ENCODE measurements around the gene PCARE. TPM values are rescaled to one million over a fixed set of nuclear protein-coding genes. Genes with fewer than 3 reads are reported as not detected.

PCARE gene
- polyA plus RNA-seq, 1 donor from 2014 or later = not detected

DNA sequence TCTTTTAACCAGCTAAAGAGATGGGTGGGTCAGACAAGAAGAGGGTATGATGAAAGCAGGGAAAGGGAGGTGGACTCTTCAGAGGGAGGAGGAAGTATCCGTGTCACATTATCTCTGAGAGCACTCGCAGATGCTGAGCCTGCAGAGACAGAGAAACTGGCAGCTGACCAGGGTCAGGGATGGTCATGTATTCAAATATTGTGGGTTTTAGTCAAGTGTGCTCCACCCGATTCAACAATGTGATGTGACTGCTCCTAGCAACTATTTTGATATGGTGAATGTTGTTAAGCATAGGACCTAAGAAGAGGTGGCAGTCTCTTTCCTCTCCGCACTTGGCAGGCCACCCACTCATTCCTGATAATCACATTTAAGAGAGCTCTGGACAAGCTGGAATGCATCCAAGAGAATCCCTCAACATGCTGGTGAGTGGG is 39.6 kb upstream of the PCARE start:
- Histone ChIP-seq H3K36me3 (ENCODE audit: insufficient read depth, low read length) (no peaks in the 10 kb centered on the region), H3K9me3 (ENCODE audit: low read length) (no peaks in the 10 kb centered on the region), H2AFZ (ENCODE audit: low read depth, low read length) (no peak overlapping the region), H3K4me3 (ENCODE audit: low read length) (no peak overlapping the region), H3K9me2 (ENCODE audit: insufficient read depth, low read length) (no peaks in the 10 kb centered on the region), H3K4me2 (ENCODE audit: low read length) (no peak overlapping the region), H4K20me1 (ENCODE audit: insufficient read depth) (no peaks in the 10 kb centered on the region), H3K9ac (ENCODE audit: low read length) (no peak overlapping the region), H3F3A (ENCODE audit: insufficient read depth, low read length, poor library complexity, severe bottlenecking) (no peaks in the 10 kb centered on the region), H3K27ac (ENCODE audit: low read length) (no peak overlapping the region), H3K27me3 (ENCODE audit: insufficient read depth, low read depth, low read length) (no peaks in the 10 kb centered on the region), H3K79me2 (replicated peaks; ENCODE audit: insufficient read depth, low read length) (no peaks in the 10 kb centered on the region)
- TF ChIP-seq MXI1 (conservative IDR thresholded peaks at IDR 0.05; ENCODE audit: poor library complexity, severe bottlenecking) = no peak
- no peak for TF ChIP-seq TAF1 (IDR thresholded peaks at IDR 0.05; ENCODE audit: low read depth)
- no peak for TF ChIP-seq SMC3 (conservative IDR thresholded peaks at IDR 0.05; ENCODE audit: poor library complexity)
- no peak for TF ChIP-seq POLR2AphosphoS5 (IDR thresholded peaks at IDR 0.05)
- no peak for TF ChIP-seq RAD21 (conservative IDR thresholded peaks at IDR 0.05)
- TF ChIP-seq, protein P1, sequence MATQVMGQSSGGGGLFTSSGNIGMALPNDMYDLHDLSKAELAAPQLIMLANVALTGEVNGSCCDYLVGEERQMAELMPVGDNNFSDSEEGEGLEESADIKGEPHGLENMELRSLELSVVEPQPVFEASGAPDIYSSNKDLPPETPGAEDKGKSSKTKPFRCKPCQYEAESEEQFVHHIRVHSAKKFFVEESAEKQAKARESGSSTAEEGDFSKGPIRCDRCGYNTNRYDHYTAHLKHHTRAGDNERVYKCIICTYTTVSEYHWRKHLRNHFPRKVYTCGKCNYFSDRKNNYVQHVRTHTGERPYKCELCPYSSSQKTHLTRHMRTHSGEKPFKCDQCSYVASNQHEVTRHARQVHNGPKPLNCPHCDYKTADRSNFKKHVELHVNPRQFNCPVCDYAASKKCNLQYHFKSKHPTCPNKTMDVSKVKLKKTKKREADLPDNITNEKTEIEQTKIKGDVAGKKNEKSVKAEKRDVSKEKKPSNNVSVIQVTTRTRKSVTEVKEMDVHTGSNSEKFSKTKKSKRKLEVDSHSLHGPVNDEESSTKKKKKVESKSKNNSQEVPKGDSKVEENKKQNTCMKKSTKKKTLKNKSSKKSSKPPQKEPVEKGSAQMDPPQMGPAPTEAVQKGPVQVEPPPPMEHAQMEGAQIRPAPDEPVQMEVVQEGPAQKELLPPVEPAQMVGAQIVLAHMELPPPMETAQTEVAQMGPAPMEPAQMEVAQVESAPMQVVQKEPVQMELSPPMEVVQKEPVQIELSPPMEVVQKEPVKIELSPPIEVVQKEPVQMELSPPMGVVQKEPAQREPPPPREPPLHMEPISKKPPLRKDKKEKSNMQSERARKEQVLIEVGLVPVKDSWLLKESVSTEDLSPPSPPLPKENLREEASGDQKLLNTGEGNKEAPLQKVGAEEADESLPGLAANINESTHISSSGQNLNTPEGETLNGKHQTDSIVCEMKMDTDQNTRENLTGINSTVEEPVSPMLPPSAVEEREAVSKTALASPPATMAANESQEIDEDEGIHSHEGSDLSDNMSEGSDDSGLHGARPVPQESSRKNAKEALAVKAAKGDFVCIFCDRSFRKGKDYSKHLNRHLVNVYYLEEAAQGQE (IDR thresholded peaks at IDR 0.05; ENCODE audit: borderline replicate concordance) = no peak
- TF ChIP-seq, protein P2, sequence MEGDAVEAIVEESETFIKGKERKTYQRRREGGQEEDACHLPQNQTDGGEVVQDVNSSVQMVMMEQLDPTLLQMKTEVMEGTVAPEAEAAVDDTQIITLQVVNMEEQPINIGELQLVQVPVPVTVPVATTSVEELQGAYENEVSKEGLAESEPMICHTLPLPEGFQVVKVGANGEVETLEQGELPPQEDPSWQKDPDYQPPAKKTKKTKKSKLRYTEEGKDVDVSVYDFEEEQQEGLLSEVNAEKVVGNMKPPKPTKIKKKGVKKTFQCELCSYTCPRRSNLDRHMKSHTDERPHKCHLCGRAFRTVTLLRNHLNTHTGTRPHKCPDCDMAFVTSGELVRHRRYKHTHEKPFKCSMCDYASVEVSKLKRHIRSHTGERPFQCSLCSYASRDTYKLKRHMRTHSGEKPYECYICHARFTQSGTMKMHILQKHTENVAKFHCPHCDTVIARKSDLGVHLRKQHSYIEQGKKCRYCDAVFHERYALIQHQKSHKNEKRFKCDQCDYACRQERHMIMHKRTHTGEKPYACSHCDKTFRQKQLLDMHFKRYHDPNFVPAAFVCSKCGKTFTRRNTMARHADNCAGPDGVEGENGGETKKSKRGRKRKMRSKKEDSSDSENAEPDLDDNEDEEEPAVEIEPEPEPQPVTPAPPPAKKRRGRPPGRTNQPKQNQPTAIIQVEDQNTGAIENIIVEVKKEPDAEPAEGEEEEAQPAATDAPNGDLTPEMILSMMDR (IDR thresholded peaks at IDR 0.05; ENCODE audit: poor library complexity, severe bottlenecking) = no peak
- no peak for TF ChIP-seq EP300 (conservative IDR thresholded peaks at IDR 0.05; ENCODE audit: poor library complexity, severe bottlenecking)
- no peak for TF ChIP-seq EZH2 (IDR thresholded peaks at IDR 0.05; ENCODE audit: borderline replicate concordance, insufficient read depth, low read length, poor library complexity, severe bottlenecking)

GRCh38 chr2:29113027-29113686 is 38.8 kb upstream of the PCARE start:
- no peak overlapping the region for H2AFZ ChIP-seq (ENCODE audit: low read depth, low read length)
- H3K79me2 ChIP-seq (replicated peaks; ENCODE audit: insufficient read depth, low read length) = no peaks in the 10 kb centered on the region
- no peaks in the 10 kb centered on the region for H3F3A ChIP-seq (ENCODE audit: insufficient read depth, low read length, poor library complexity, severe bottlenecking)
- H3K27me3 ChIP-seq (ENCODE audit: insufficient read depth, low read depth, low read length) = no peaks in the 10 kb centered on the region
- no peak overlapping the region for H3K27ac ChIP-seq (ENCODE audit: low read length)
- no peak overlapping the region for H3K9ac ChIP-seq (ENCODE audit: low read length)
- no peaks in the 10 kb centered on the region for H4K20me1 ChIP-seq (ENCODE audit: insufficient read depth)
- no peak overlapping the region for H3K4me3 ChIP-seq (ENCODE audit: low read length)
- no peak overlapping the region for H3K4me2 ChIP-seq (ENCODE audit: low read length)
- H3K36me3 ChIP-seq (ENCODE audit: insufficient read depth, low read length) = no peaks in the 10 kb centered on the region
- TF ChIP-seq EP300 (conservative IDR thresholded peaks at IDR 0.05; ENCODE audit: poor library complexity, severe bottlenecking) (no peak), TAF1 (IDR thresholded peaks at IDR 0.05; ENCODE audit: low read depth) (no peak), SMC3 (conservative IDR thresholded peaks at IDR 0.05; ENCODE audit: poor library complexity) (no peak), POLR2AphosphoS5 (IDR thresholded peaks at IDR 0.05) (no peak), RAD21 (conservative IDR thresholded peaks at IDR 0.05) (no peak), EZH2 (IDR thresholded peaks at IDR 0.05; ENCODE audit: borderline replicate concordance, insufficient read depth, low read length, poor library complexity, severe bottlenecking) (no peak), MXI1 (conservative IDR thresholded peaks at IDR 0.05; ENCODE audit: poor library complexity, severe bottlenecking) (no peak)
- TF ChIP-seq, protein P1 (IDR thresholded peaks at IDR 0.05; ENCODE audit: borderline replicate concordance) = no peak
- TF ChIP-seq, protein P2 (IDR thresholded peaks at IDR 0.05; ENCODE audit: poor library complexity, severe bottlenecking) = no peak
- no peaks in the 10 kb centered on the region for H3K9me2 ChIP-seq (ENCODE audit: insufficient read depth, low read length)
- no peaks in the 10 kb centered on the region for H3K9me3 ChIP-seq (ENCODE audit: low read length)

Measured in neural cell (in vitro differentiated cells).